ENCODE measurements around the gene MRPL57.
"Not testable (repeated sequence)": the region's sequence is repeated elsewhere in the genome, so short reads cannot be mapped to it uniquely, and the experiment has no call there.

Gene MRPL57

DNA sequence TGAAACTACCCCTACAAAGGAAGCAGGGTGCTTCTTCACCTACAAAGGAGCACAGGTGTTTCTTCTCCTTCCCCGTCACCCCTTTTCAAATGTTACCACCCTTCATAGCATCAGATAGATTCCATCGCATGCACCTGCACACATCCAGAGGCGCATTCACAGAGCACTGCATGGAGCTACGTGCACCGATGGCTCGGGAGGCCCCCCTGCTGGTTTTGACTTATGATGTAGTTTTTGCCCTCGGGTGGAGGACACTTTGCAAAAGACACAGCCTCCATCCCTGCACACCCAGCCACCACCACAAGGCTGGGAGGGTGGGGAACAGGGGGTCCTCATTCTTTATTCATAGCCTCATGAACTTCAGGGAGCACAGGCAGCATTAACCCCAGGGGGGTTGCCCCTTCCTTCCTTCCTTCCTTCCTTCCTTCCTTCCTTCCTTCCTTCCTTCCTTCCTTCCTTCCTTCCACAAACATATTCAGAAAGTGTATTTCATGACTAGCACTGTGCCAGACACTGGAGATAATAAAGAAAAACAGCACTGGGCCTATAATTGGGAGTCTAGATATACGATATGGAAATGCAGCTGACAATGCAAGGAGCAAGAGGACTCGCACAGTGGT is 21.3 kb downstream of the MRPL57 start:
- not testable (repeated sequence) for H3K9me3 ChIP-seq (ENCODE audit: low read length); H2AFZ ChIP-seq (ENCODE audit: low read length); H3K27ac ChIP-seq (ENCODE audit: low read depth, low read length, poor library complexity, severe bottlenecking)

DNA sequence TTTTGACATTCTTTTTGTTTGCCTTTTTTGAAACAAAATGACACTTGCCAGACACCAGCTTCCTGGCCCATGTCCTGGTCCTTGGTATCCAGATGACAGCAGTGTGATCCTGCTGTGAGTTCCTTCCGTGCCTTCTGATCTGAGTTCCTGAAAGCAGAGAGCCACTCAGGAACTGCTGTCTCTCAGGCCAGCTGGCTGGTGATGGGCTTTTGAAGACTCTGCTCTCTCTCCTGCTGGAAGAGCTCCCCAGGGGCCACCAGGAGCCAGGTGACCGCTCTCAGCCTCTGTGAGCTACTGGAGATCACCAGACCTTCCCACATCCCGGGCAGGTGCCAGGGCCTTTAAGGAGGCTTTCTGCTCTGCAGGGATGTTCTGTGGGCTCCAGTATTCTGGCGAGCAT is 21.9 kb downstream of the MRPL57 start:
- H3K9me3 ChIP-seq (ENCODE audit: low read length); H3K9ac ChIP-seq (ENCODE audit: low read length); H3K4me3 ChIP-seq (ENCODE audit: low read depth, low read length, poor library complexity, severe bottlenecking); H3K36me3 ChIP-seq (ENCODE audit: insufficient read depth, low read length); H3K79me2 ChIP-seq (ENCODE audit: insufficient read depth, low read length); H2AFZ ChIP-seq (ENCODE audit: low read length); H4K20me1 ChIP-seq (ENCODE audit: insufficient read depth, low read length); H3K27me3 ChIP-seq (ENCODE audit: insufficient read depth, low read length); H3K27ac ChIP-seq (ENCODE audit: low read depth, low read length, poor library complexity, severe bottlenecking); H3F3A ChIP-seq (ENCODE audit: insufficient read depth, low read length); H3K9me2 ChIP-seq (ENCODE audit: low read depth, low read length); H3K4me1 ChIP-seq (ENCODE audit: insufficient read depth, low read length, severe bottlenecking); H3K4me2 ChIP-seq (ENCODE audit: low read length): not testable (repeated sequence)

More for the DNA sequence above, 21.3 kb downstream of the MRPL57 start:
- H3K27me3 ChIP-seq (ENCODE audit: insufficient read depth, low read length); H4K20me1 ChIP-seq (ENCODE audit: insufficient read depth, low read length); H3K4me2 ChIP-seq (ENCODE audit: low read length); H3K9me2 ChIP-seq (ENCODE audit: low read depth, low read length); H3K4me1 ChIP-seq (ENCODE audit: insufficient read depth, low read length, severe bottlenecking); H3F3A ChIP-seq (ENCODE audit: insufficient read depth, low read length); H3K79me2 ChIP-seq (ENCODE audit: insufficient read depth, low read length); H3K36me3 ChIP-seq (ENCODE audit: insufficient read depth, low read length); H3K9ac ChIP-seq (ENCODE audit: low read length); H3K4me3 ChIP-seq (ENCODE audit: low read depth, low read length, poor library complexity, severe bottlenecking): not testable (repeated sequence)

DNA sequence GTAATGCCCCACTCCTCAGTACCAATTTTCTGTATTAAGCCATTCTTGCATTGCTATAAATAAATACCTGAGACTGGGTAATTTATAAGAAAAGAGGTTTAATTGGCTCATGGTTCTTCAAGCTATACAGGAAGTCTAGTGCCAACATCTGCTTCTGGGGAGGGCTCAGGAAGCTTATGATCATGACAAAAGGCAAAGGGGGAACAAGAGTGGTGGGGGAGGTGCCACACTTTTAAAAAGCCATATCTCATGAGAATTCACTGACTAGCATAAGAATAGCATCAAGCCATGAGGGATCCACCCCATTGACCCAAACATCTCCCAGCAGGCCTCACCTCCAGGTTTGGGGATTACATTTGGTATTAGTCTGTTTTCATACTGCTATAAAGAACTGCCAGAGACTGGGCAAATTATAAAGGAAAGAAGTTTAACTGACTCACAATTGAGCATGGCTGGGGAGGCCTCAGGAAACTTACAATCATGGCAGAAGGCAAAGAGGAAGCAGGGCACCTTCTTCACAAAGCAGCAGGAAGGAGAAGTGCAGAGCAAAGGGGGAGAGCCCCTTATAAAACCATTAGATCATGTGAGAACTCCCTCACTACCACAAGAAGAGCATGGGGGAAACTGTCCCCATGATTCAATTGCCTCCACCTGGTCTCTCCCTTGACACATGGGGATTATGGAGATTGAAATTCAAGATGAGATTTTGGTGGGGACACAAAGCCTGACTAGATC is 25.2 kb downstream of the MRPL57 start:
- not testable (repeated sequence) for H3K4me1 ChIP-seq (ENCODE audit: insufficient read depth, low read length, severe bottlenecking); H3K27me3 ChIP-seq (ENCODE audit: insufficient read depth, low read length); H3K27ac ChIP-seq (ENCODE audit: low read depth, low read length, poor library complexity, severe bottlenecking); H3K79me2 ChIP-seq (ENCODE audit: insufficient read depth, low read length); H2AFZ ChIP-seq (ENCODE audit: low read length); H3K9ac ChIP-seq (ENCODE audit: low read length); H3F3A ChIP-seq (ENCODE audit: insufficient read depth, low read length); H3K4me2 ChIP-seq (ENCODE audit: low read length); H3K4me3 ChIP-seq (ENCODE audit: low read depth, low read length, poor library complexity, severe bottlenecking); H4K20me1 ChIP-seq (ENCODE audit: insufficient read depth, low read length); H3K9me3 ChIP-seq (ENCODE audit: low read length); H3K9me2 ChIP-seq (ENCODE audit: low read depth, low read length); H3K36me3 ChIP-seq (ENCODE audit: insufficient read depth, low read length)

DNA sequence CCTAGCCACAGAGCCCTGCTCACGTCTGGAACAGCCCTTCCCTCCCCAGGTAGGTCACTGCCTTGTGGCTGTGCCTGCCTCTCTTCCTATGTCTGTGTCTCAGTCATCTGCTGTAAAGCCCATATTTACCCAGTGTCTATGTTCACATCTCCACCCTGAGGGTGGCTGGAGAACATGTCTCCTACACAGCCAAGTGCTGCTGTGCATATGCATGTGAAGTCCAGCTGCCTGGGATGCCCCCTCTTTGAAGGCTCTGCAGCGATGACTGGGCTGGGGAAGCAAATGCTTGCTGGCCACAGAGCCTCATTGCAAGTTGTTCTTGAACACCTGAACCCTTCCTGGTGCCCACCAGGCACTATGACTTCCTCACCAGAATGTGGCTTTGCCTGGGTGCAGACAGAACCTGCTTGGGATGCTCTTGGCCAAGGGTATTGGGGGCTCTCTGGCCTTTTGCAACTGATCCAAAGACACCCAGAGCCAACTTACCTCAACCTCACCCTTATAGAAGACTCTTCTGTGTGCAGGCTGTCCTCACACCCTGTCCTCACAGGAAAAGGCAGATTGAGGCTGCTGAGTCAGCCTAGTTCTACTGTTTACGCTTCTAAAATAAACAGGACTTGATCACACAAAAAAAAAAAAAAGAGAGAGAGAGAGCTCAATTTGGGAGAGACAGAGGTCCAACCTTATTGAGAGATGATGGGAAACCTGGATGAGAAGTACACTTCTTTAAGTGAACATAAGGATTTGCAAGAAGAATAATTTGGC is 26.5 kb downstream of the MRPL57 start:
- Histone ChIP-seq H3K4me3 (ENCODE audit: low read depth, low read length, poor library complexity, severe bottlenecking) (no peak overlapping the region), H3K79me2 (ENCODE audit: insufficient read depth, low read length) (no peaks in the 10 kb centered on the region), H3K27ac (ENCODE audit: low read depth, low read length, poor library complexity, severe bottlenecking) (no peak overlapping the region), H3K36me3 (ENCODE audit: insufficient read depth, low read length) (no peaks in the 10 kb centered on the region), H3F3A (ENCODE audit: insufficient read depth, low read length) (no peaks in the 10 kb centered on the region), H3K4me2 (ENCODE audit: low read length) (no peak overlapping the region), H3K9ac (ENCODE audit: low read length) (no peak overlapping the region), H2AFZ (ENCODE audit: low read length) (no peak overlapping the region), H3K4me1 (ENCODE audit: insufficient read depth, low read length, severe bottlenecking) (no peaks in the 10 kb centered on the region), H3K27me3 (ENCODE audit: insufficient read depth, low read length) (no peaks in the 10 kb centered on the region), H3K9me2 (ENCODE audit: low read depth, low read length) (no peaks in the 10 kb centered on the region), H4K20me1 (ENCODE audit: insufficient read depth, low read length) (no peaks in the 10 kb centered on the region), H3K9me3 (ENCODE audit: low read length) (no peaks in the 10 kb centered on the region)
- no peak for TF ChIP-seq EZH2 (IDR thresholded peaks at IDR 0.05; ENCODE audit: borderline replicate concordance, low read length)
- TF ChIP-seq, protein P1, sequence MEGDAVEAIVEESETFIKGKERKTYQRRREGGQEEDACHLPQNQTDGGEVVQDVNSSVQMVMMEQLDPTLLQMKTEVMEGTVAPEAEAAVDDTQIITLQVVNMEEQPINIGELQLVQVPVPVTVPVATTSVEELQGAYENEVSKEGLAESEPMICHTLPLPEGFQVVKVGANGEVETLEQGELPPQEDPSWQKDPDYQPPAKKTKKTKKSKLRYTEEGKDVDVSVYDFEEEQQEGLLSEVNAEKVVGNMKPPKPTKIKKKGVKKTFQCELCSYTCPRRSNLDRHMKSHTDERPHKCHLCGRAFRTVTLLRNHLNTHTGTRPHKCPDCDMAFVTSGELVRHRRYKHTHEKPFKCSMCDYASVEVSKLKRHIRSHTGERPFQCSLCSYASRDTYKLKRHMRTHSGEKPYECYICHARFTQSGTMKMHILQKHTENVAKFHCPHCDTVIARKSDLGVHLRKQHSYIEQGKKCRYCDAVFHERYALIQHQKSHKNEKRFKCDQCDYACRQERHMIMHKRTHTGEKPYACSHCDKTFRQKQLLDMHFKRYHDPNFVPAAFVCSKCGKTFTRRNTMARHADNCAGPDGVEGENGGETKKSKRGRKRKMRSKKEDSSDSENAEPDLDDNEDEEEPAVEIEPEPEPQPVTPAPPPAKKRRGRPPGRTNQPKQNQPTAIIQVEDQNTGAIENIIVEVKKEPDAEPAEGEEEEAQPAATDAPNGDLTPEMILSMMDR (IDR thresholded peaks at IDR 0.05; ENCODE audit: low read length): no peak
